H9 (cell line): ENCODE results near the gene ERC2. TPM values are rescaled to one million over a fixed set of nuclear protein-coding genes. Genes with fewer than 3 reads are reported as not detected.

Experiments
- DNase-seq: peaks from one replicate; pipeline ENCODE4 v3.0.0-alpha.2; 2017
- H2AFZ ChIP-seq: one replicate; pipeline ENCODE4 v1.6.1; 2013; ENCODE audit warnings: mild to moderate bottlenecking, low read length, control low read depth, moderate library complexity
- H2AK5ac ChIP-seq: 2 replicates; pipeline ENCODE4 v1.6.1; 2013; ENCODE audit warnings: low read length, control low read depth, mixed read lengths; ENCODE audit not compliant: insufficient read length
- H2BK120ac ChIP-seq: one replicate; pipeline ENCODE4 v1.6.1; 2013; ENCODE audit warnings: low read depth, mild to moderate bottlenecking, low read length, control low read depth, inconsistent platforms; ENCODE audit not compliant: poor library complexity, severe bottlenecking
- H2BK12ac ChIP-seq: 2 replicates; pipeline ENCODE4 v1.6.1; 2013; ENCODE audit warnings: low read length, control low read depth, mixed read lengths, low read depth; ENCODE audit not compliant: insufficient read length
- H2BK15ac ChIP-seq: 2 replicates; pipeline ENCODE4 v1.6.1; 2013; ENCODE audit warnings: low read depth, low read length, control low read depth
- H2BK20ac ChIP-seq: one replicate; pipeline ENCODE4 v1.6.1; 2013; ENCODE audit warnings: low read depth, mild to moderate bottlenecking, low read length, control low read depth, inconsistent platforms; ENCODE audit not compliant: poor library complexity, severe bottlenecking
- H2BK5ac ChIP-seq: 2 replicates; pipeline ENCODE4 v1.6.1; 2013; ENCODE audit warnings: low read length, control low read depth, mixed read lengths; ENCODE audit not compliant: insufficient read length
- H3K14ac ChIP-seq: 2 replicates; pipeline ENCODE4 v1.6.1; 2013; ENCODE audit warnings: low read length, control low read depth; ENCODE audit not compliant: insufficient read depth
- H3K18ac ChIP-seq: 2 replicates; pipeline ENCODE4 v1.6.1; 2013; ENCODE audit warnings: low read depth, mild to moderate bottlenecking, mixed read lengths, low read length, control low read depth; ENCODE audit not compliant: insufficient read length
- H3K23ac ChIP-seq: 2 replicates; pipeline ENCODE4 v1.6.1; 2013; ENCODE audit warnings: low read length, control low read depth, mixed read lengths, low read depth; ENCODE audit not compliant: insufficient read length
- H3K23me2 ChIP-seq: 2 replicates; pipeline ENCODE4 v1.6.1; 2013; ENCODE audit warnings: low read depth, mild to moderate bottlenecking, mixed read lengths, low read length, control low read depth; ENCODE audit not compliant: insufficient read length, poor library complexity, severe bottlenecking
- H3K27ac ChIP-seq: 2 replicates; pipeline ENCODE4 v1.5.1; 2013; ENCODE audit warnings: low read length, control low read depth, mixed read lengths, low read depth; ENCODE audit not compliant: insufficient read length
- H3K27me3 ChIP-seq: 2 replicates; pipeline ENCODE4 v1.6.1; 2013; ENCODE audit warnings: low read length, control low read depth, inconsistent platforms; ENCODE audit not compliant: insufficient read depth
- H3K4ac ChIP-seq: 2 replicates; pipeline ENCODE4 v1.6.1; 2013; ENCODE audit warnings: low read depth, mild to moderate bottlenecking, control low read depth, inconsistent platforms, low read length, moderate library complexity
- H3K4me1 ChIP-seq: 2 replicates; pipeline ENCODE4 v1.6.1; 2013; ENCODE audit warnings: low read length, control low read depth, inconsistent platforms; ENCODE audit not compliant: insufficient read depth
- H3K4me2 ChIP-seq: 2 replicates; pipeline ENCODE4 v1.6.1; 2013; ENCODE audit warnings: low read length, control low read depth, mixed read lengths; ENCODE audit not compliant: insufficient read length, insufficient read depth
- H3K56ac ChIP-seq: 2 replicates; pipeline ENCODE4 v1.6.1; 2013; ENCODE audit warnings: low read depth, mild to moderate bottlenecking, mixed read lengths, low read length, control low read depth; ENCODE audit not compliant: insufficient read length
- H3K79me1 ChIP-seq: 2 replicates; pipeline ENCODE4 v1.6.1; 2013; ENCODE audit warnings: low read depth, mild to moderate bottlenecking, moderate library complexity, low read length, control low read depth, inconsistent platforms; ENCODE audit not compliant: insufficient read depth, poor library complexity, severe bottlenecking
- H3K79me2 ChIP-seq: 2 replicates; pipeline ENCODE4 v1.6.1; 2013; ENCODE audit warnings: low read length, control low read depth, inconsistent platforms; ENCODE audit not compliant: insufficient read depth
- H3K9ac ChIP-seq: 2 replicates; pipeline ENCODE4 v1.6.1; 2013; ENCODE audit warnings: low read length, control low read depth, mixed read lengths; ENCODE audit not compliant: insufficient read length; ENCODE audit errors: extremely low read depth
- H3K9me3 ChIP-seq: one replicate; pipeline ENCODE4 v1.6.1; 2013; ENCODE audit warnings: low read depth, low read length, inconsistent platforms; ENCODE audit not compliant: control insufficient read depth
- H3T11ph ChIP-seq: one replicate; pipeline ENCODE4 v1.6.1; 2013; ENCODE audit warnings: mild to moderate bottlenecking, low read length, control low read depth, inconsistent platforms
- H4K20me1 ChIP-seq: one replicate; pipeline ENCODE4 v1.6.1; 2013; ENCODE audit not compliant: control insufficient read depth, insufficient read length, insufficient read depth
- H4K5ac ChIP-seq: 2 replicates; pipeline ENCODE4 v1.6.1; 2013; ENCODE audit warnings: low read depth, mild to moderate bottlenecking, mixed read lengths, low read length, control low read depth; ENCODE audit not compliant: insufficient read length
- H4K8ac ChIP-seq: replicated peaks from 2 replicates; pipeline ENCODE4 v1.6.1; 2013; ENCODE audit warnings: low read length, control low read depth, mixed read lengths, low read depth; ENCODE audit not compliant: insufficient read length
- H4K91ac ChIP-seq: 2 replicates; pipeline ENCODE4 v1.6.1; 2013; ENCODE audit warnings: low read depth, mild to moderate bottlenecking, moderate library complexity, mixed read lengths, low read length, control low read depth; ENCODE audit not compliant: insufficient read length
- H3K27ac Mint-ChIP-seq, 3 experiments: 2 replicates in 2 of 3; 3 replicates in 1 of 3; pipeline ENCODE4 v1.8.0; 2020 to 2021; ENCODE audit warnings: mixed read lengths in 3 of 3, mild to moderate bottlenecking in 1 of 3, moderate library complexity in 1 of 3
- H3K27me3 Mint-ChIP-seq: 2 replicates; pipeline ENCODE4 v1.8.0; 2021; ENCODE audit warnings: low read depth, mild to moderate bottlenecking, moderate library complexity, mixed read lengths
- H3K36me3 Mint-ChIP-seq, 3 experiments: 2 replicates in 2 of 3; 3 replicates in 1 of 3; pipeline ENCODE4 v1.8.0; 2020 to 2021; ENCODE audit warnings: low read depth in 3 of 3, mixed read lengths in 3 of 3; ENCODE audit not compliant: insufficient read depth in 1 of 3
- H3K4me1 Mint-ChIP-seq, 2 experiments: 2 replicates each; pipeline ENCODE4 v1.8.0; 2020; ENCODE audit warnings: mixed read lengths in 2 of 2
- H3K4me3 Mint-ChIP-seq, 2 experiments: 2 replicates in 1 of 2; 3 replicates in 1 of 2; pipeline ENCODE4 v1.8.0; 2020 to 2021; ENCODE audit warnings: mild to moderate bottlenecking in 2 of 2, mixed read lengths in 2 of 2, moderate library complexity in 1 of 2
- H3K9me3 Mint-ChIP-seq, 2 experiments: 2 replicates in 1 of 2; 3 replicates in 1 of 2; pipeline ENCODE4 v1.8.0; 2020; ENCODE audit warnings: mild to moderate bottlenecking in 2 of 2, mixed read lengths in 2 of 2, moderate library complexity in 1 of 2
- WGBS: extraction: QIAGEN DNeasy Blood & Tissue Kit; methylation state at CpG from one replicate; pipeline ENCODE4 v1.1.7; 2013; ENCODE audit warnings: missing lambda C conversion rate, low lambda C conversion rate, mixed read lengths; ENCODE audit not compliant: insufficient read length; ENCODE audit errors: extremely low coverage; 5-methylcytosine and 5-hydroxymethylcytosine counted together
- total RNA-seq: library from RNA; stranded (reverse); gene quantifications from 2 replicates; pipeline ENCODE4 v1.2.1, GENCODE V29; 2021
- TF ChIP-seq, protein P1 (sequence below): fragments of 200-600 bp; sonication (generic); conservative IDR thresholded peaks from 3 replicates; pipeline ENCODE4 v1.8.0; 2021; ENCODE audit warnings: antibody characterized with exemption, mild to moderate bottlenecking

The ERC2 gene
- total RNA-seq, 1 experiment from 2014 or later: 15.4 TPM

DNA sequence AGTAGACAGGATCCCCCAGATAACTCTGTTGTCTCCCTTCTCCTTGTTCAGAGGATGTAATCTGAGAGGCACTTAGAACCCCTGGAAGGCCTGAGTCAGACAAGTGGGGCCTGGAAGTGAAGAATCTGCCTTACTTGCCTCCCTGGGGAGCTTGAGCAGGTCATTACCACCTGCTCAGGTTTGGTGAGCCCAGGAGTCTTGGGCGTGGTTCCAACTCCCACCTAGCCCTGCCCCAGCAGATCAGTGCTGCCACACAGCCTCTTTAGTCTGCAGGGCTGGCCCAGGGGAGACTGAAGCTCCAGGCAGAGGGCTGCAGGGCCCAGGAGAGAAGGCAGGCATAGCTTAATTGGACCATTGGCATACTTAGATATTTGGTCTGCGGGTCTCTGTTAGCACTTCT, 230.0 kb downstream of the ERC2 start:
- no peaks in the 10 kb centered on the region for H3K36me3 Mint-ChIP-seq
- no peak overlapping the region for H3K4ac ChIP-seq
- H3K79me1 ChIP-seq: no peaks in the 10 kb centered on the region
- no peak overlapping the region for H3K14ac ChIP-seq
- H4K91ac ChIP-seq: no peak overlapping the region
- no peaks in the 10 kb centered on the region for H3K4me1 ChIP-seq
- TF ChIP-seq, protein P1, sequence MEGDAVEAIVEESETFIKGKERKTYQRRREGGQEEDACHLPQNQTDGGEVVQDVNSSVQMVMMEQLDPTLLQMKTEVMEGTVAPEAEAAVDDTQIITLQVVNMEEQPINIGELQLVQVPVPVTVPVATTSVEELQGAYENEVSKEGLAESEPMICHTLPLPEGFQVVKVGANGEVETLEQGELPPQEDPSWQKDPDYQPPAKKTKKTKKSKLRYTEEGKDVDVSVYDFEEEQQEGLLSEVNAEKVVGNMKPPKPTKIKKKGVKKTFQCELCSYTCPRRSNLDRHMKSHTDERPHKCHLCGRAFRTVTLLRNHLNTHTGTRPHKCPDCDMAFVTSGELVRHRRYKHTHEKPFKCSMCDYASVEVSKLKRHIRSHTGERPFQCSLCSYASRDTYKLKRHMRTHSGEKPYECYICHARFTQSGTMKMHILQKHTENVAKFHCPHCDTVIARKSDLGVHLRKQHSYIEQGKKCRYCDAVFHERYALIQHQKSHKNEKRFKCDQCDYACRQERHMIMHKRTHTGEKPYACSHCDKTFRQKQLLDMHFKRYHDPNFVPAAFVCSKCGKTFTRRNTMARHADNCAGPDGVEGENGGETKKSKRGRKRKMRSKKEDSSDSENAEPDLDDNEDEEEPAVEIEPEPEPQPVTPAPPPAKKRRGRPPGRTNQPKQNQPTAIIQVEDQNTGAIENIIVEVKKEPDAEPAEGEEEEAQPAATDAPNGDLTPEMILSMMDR: no peak
- no peaks in the 10 kb centered on the region for H3K23me2 ChIP-seq
- no peak overlapping the region for H4K8ac ChIP-seq
- no peak overlapping the region for H2AK5ac ChIP-seq
- H3K27me3 Mint-ChIP-seq: no peaks in the 10 kb centered on the region
- H2BK120ac ChIP-seq: no peak overlapping the region
- no peak overlapping the region for H2BK20ac ChIP-seq
- H3K9me3 ChIP-seq: no peaks in the 10 kb centered on the region
- DNase-seq: peak; percentile 39
- no peak overlapping the region for H3K4me2 ChIP-seq
- H3K4me1 Mint-ChIP-seq: peaks cover 7 to 12% of the 10 kb centered on the region in 2 experiments; a peak in 3 of 4 replicates
- H3K27ac ChIP-seq: no peak overlapping the region
- H4K5ac ChIP-seq: no peak overlapping the region
- H3K56ac ChIP-seq: no peak overlapping the region
- no peak overlapping the region for H3K23ac ChIP-seq
- no peak overlapping the region for H2BK5ac ChIP-seq
- H3K9ac ChIP-seq: no peak overlapping the region
- H3K4me3 Mint-ChIP-seq: no peak overlapping the region
- H4K20me1 ChIP-seq: no peaks in the 10 kb centered on the region
- H3K18ac ChIP-seq: no peak overlapping the region
- H3K27me3 ChIP-seq: no peaks in the 10 kb centered on the region
- no peak overlapping the region for H2BK12ac ChIP-seq
- WGBS: no CpG with 5 or more reads among the region's 2 CpGs
- peak overlapping the region in 1 of 3 experiments; percentile 87; a peak in 1 of 7 replicates for H3K27ac Mint-ChIP-seq
- no peak overlapping the region for H2BK15ac ChIP-seq
- no peaks in the 10 kb centered on the region for H3K79me2 ChIP-seq
- H3T11ph ChIP-seq: no peak overlapping the region
- H2AFZ ChIP-seq: no peak overlapping the region
- no peaks in the 10 kb centered on the region for H3K9me3 Mint-ChIP-seq
